GM21360 (cell line): ENCODE measurements around the gene ITK.

ENCODE experiments used
- ATAC-seq: cut with Tn5 transposase; IDR thresholded peaks from one replicate; pipeline ENCODE4 v1.9.1; 2021; ENCODE audit warnings: mild to moderate bottlenecking, moderate library complexity; ENCODE audit not compliant: unreplicated experiment

Gene ITK

DNA sequence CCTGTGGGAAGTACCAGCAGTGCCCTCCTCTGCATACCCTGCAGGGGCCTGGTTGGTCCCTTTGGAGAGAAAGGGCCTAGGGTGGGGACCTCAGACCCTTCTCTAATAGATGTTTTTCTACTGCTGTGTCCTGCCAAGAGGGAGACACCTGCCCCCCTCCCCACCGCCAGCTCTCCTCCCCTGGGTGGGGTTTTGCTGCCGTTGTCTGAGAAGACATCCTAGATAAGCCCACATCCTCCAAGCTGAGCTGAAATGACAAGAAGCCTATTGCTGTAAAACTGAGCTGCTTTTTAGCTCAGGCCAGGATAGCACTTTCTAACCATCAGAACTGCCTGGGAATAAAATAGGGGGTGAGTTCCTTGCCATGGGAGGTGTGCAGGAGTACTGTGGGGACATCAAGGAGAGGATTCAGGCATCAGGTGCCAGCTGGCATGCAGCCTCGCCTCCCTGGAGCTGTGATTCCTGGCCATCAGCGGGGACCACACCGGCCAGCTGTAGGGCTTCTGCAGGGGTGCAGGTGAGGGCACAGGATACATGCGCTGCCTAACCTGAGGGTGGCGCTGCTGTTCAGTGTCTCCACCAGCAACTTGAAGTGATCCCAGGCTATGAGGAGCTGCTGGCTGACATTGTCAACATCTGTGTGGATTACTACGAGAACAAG, 123.2 kb downstream of the ITK start:
- no peak for ATAC-seq
